Measurements from ENCODE around the gene RALGPS2. TPM values are rescaled to one million over a fixed set of nuclear protein-coding genes. Genes with fewer than 3 reads are reported as not detected.

RALGPS2 gene
- total and polyA plus RNA-seq, 2 of the 8 experiments (the other 6 are each of a cell fraction or from before 2014, with no cell fraction given) = 6.7 to 38.0 TPM

DNA sequence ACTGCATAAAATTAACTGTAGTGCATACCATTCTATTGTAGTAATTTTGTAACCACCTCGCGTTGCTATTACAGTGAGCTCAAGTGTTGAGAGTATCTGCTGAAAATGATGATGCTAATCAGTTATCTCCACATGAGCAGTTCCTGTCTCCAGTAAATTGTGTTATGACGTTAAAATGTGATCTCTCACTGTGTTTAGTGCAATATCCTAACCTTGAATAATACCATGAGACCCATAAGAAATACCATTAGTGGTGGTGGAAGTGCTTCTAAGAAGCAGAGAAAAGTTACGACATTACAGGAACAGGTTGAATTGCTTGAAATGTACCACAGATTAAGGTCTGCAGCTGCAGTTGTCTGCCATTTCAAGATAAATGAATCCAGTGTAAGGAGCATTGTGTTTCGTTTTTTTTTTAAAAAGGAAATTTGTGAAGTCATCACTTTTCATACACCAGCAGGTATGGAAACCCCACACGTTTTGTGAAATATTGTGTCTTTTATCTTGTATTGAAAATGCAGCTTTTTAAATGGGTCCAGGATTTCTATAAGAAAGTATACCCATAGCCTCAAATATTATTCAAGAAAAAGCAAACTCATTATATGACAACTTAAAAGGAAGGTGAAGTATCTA, 73.3 kb downstream of the RALGPS2 start:
- DNase-seq (ENCODE audit: low read depth in 1 of 2, low spot score in 2 of 2) (no peak), FAIRE-seq (no peak)
- no peak overlapping the region for H2AK5ac ChIP-seq (ENCODE audit: low read depth, low read length)
- no peak overlapping the region for H3K23ac ChIP-seq (ENCODE audit: insufficient read length)
- H3K27me3 ChIP-seq (replicated peaks in 1 of 4; ENCODE audit: control insufficient read depth in 3 of 4, extremely low read depth in 1 of 4, insufficient read depth in 3 of 4, low read length in 3 of 4) = no peaks in the 10 kb centered on the region
- ChIA-PET POLR2A (ENCODE audit: partially characterized antibody) (no interaction called here), CTCF (ENCODE audit: partially characterized antibody) (interaction anchor here (0.6 to 0.7 kb wide), 2 partner anchors 204 to 265 kb away, joined by 3 to 4 read pairs; no protein-coding TSS in a partner anchor)
- H4K5ac ChIP-seq (ENCODE audit: insufficient read length, low read depth, low read length) = no peak overlapping the region
- no peaks in the 10 kb centered on the region for H4K20me1 ChIP-seq (replicated peaks in 1 of 2; ENCODE audit: control insufficient read depth in 1 of 2, insufficient read depth in 2 of 2, low read length in 2 of 2)
- no peak overlapping the region for H2BK5ac ChIP-seq (ENCODE audit: low read depth, low read length)
- H3K27ac ChIP-seq (ENCODE audit: low read depth, low read length) = no peak overlapping the region
- H3K79me1 ChIP-seq (ENCODE audit: low read depth, low read length) = no peaks in the 10 kb centered on the region
- H3K4me3 ChIP-seq (ENCODE audit: extremely low read depth in 1 of 4, insufficient read depth in 2 of 4, low read depth in 3 of 4, low read length in 4 of 4) = no peak overlapping the region
- no peak overlapping the region for H2BK12ac ChIP-seq (ENCODE audit: low read depth, low read length)
- H3K4me1 ChIP-seq (replicated peaks in 1 of 4; ENCODE audit: control insufficient read depth in 3 of 4, insufficient read depth in 4 of 4, low read length in 3 of 4) = no peaks in the 10 kb centered on the region
- H3K9ac ChIP-seq (replicated peaks in 1 of 4; ENCODE audit: extremely low read depth in 1 of 4, low read depth in 3 of 4, low read length in 3 of 4) = no peak overlapping the region
- no peak overlapping the region for H2BK20ac ChIP-seq (ENCODE audit: low read length)
- no peak overlapping the region for H2BK120ac ChIP-seq (replicated peaks; ENCODE audit: low read depth, low read length)
- H2AFZ ChIP-seq (ENCODE audit: low read length) = no peak overlapping the region
- H3K9me3 ChIP-seq (ENCODE audit: insufficient read depth in 2 of 2, low read depth in 1 of 2, low read length in 1 of 2) = no peaks in the 10 kb centered on the region
- H2BK15ac ChIP-seq (ENCODE audit: low read length) = no peak overlapping the region
- no peak overlapping the region for H4K8ac ChIP-seq (ENCODE audit: extremely low read depth, insufficient read depth, low read length)
- H3K4me2 ChIP-seq (ENCODE audit: insufficient read depth in 1 of 2, low read depth in 2 of 2, low read length in 2 of 2) = no peak overlapping the region
- no peak overlapping the region for H3K18ac ChIP-seq (ENCODE audit: extremely low read depth, low read length)
- H3K14ac ChIP-seq (ENCODE audit: insufficient read length) = no peak overlapping the region
- no peaks in the 10 kb centered on the region for H3K23me2 ChIP-seq (ENCODE audit: low read depth, low read length)
- 86% methylated on average over 6 of the region's 6 CpGs; no CpG with 5 or more reads in 1 of the 2 experiments for WGBS, 2 experiments (ENCODE audit: extremely low coverage in 1 of 2, insufficient coverage in 1 of 2, insufficient read length in 1 of 2, insufficient replicate concordance in 2 of 2, low coverage in 1 of 2, low lambda C conversion rate in 2 of 2, missing lambda C conversion rate in 1 of 2)
- H3K36me3 ChIP-seq (ENCODE audit: control insufficient read depth in 2 of 4, insufficient read depth in 4 of 4, low read length in 3 of 4) = no peaks in the 10 kb centered on the region; a peak in 1 of 8 replicates
- no peaks in the 10 kb centered on the region for H3K79me2 ChIP-seq (ENCODE audit: control insufficient read depth in 1 of 2, insufficient read depth in 2 of 2, low read length in 2 of 2)
- no peak overlapping the region for H3K4ac ChIP-seq (replicated peaks; ENCODE audit: insufficient read length, low read depth, low read length)
- no peak overlapping the region for H3K56ac ChIP-seq (replicated peaks; ENCODE audit: insufficient read length, low read depth, low read length)
- H4K91ac ChIP-seq (replicated peaks; ENCODE audit: insufficient read length, low read length) = no peak overlapping the region
- TF ChIP-seq GABPA (IDR thresholded peaks at IDR 0.05; ENCODE audit: borderline replicate concordance, insufficient read depth, low read length) (no peak), RXRA (IDR thresholded peaks at IDR 0.05; ENCODE audit: insufficient read depth, low read depth, low read length) (no peak), TCF12 (IDR thresholded peaks at IDR 0.05; ENCODE audit: low read depth, low read length) (no peak), CBX5 (IDR thresholded peaks at IDR 0.05; ENCODE audit: low read depth, low read length) (no peak), BACH1 (IDR thresholded peaks at IDR 0.05; ENCODE audit: low read length) (no peak), KDM4A (IDR thresholded peaks at IDR 0.05; ENCODE audit: low read depth, low read length, severe bottlenecking) (no peak), RBBP5 (IDR thresholded peaks at IDR 0.05; ENCODE audit: borderline replicate concordance, low read depth, low read length) (no peak), RFX5 (IDR thresholded peaks at IDR 0.05; ENCODE audit: borderline replicate concordance, low read depth, low read length) (no peak), CREB1 (IDR thresholded peaks at IDR 0.05) (no peak), KDM1A (IDR thresholded peaks at IDR 0.05; ENCODE audit: borderline replicate concordance, low read length) (no peak), MAFK (IDR thresholded peaks at IDR 0.05; ENCODE audit: low read depth, low read length) (no peak)
- TF ChIP-seq, protein P1, sequence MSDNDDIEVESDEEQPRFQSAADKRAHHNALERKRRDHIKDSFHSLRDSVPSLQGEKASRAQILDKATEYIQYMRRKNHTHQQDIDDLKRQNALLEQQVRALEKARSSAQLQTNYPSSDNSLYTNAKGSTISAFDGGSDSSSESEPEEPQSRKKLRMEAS (IDR thresholded peaks at IDR 0.05) = no peak
- TF ChIP-seq, protein P2, sequence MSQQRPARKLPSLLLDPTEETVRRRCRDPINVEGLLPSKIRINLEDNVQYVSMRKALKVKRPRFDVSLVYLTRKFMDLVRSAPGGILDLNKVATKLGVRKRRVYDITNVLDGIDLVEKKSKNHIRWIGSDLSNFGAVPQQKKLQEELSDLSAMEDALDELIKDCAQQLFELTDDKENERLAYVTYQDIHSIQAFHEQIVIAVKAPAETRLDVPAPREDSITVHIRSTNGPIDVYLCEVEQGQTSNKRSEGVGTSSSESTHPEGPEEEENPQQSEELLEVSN (IDR thresholded peaks at IDR 0.05) = no peak
